ENCODE results near the gene PXK.

The PXK gene

DNA sequence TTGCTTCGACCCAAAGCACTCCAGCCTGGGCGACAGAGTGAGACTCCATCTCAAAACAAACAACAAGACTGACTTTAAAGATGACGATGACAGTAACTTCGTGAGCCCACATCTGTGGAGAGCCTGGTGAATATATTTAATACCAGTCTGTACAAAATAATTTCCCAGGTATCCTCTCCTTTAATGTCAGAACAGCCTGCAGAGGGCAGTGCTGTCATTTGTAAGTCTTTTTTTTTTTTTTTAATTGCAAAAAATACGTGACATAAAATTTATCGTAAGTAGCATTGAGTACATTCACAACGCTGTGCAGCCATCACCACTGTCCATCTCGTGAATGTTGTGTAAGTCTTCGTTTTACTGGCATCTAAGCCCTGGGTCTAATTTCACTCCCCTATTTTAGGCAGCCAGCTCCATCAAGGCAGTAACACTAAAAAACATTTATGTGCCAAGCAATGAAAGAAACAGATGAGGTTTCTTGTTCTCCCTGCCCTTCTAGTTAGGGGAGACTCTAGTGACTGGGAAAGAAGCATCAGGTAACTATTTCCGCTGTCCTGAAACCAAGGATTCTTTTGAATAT is 25.0 kb upstream of the PXK start:
- peak overlapping the region; percentile 93 for H3K27ac ChIP-seq
- TF ChIP-seq ZFX (IDR thresholded peaks at IDR 0.05) (no peak), CTCF (conservative IDR thresholded peaks at IDR 0.05) (peak; percentile 73)

DNA sequence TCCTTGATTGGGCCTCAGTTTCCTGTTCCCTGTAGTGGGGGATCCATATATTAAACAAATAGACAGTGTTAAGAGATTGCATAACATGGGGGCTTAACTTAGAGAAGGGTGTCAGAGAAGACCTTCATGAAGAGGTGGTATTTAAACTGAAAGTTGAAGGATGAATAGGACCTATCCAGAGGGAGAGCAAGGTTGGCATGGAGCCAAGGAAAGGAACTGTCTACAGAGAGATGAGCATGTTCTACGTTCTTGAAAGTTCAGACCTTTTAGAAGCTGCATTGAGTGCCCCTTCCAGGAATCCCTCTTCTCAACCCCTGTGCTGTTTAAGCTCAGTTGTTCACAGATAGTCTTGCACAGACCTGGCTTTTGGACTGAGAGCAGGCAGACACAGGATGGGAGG is 24.0 kb upstream of the PXK start:
- TF ChIP-seq ZFX (IDR thresholded peaks at IDR 0.05), result no peak
- TF ChIP-seq CTCF (conservative IDR thresholded peaks at IDR 0.05), result no peak
- H3K27ac ChIP-seq, result no peak overlapping the region

DNA sequence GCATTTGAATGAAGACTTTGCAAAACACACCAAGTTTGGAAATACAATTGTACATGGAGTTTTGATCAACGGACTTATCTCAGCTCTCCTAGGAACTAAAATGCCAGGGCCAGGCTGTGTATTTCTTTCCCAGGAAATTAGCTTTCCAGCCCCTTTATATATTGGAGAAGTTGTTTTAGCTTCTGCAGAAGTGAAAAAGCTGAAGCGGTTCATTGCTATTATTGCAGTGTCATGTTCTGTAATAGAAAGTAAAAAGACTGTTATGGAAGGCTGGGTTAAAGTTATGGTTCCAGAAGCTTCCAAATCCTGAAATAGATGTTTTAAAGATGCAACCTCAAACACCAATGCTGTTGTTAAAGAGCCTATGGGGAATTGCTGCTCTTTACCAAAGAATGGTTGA is 14.9 kb upstream of the PXK start:
- no peak for TF ChIP-seq ZFX (IDR thresholded peaks at IDR 0.05)
- TF ChIP-seq CTCF (conservative IDR thresholded peaks at IDR 0.05), result no peak
- H3K27ac ChIP-seq, result no peak overlapping the region

DNA sequence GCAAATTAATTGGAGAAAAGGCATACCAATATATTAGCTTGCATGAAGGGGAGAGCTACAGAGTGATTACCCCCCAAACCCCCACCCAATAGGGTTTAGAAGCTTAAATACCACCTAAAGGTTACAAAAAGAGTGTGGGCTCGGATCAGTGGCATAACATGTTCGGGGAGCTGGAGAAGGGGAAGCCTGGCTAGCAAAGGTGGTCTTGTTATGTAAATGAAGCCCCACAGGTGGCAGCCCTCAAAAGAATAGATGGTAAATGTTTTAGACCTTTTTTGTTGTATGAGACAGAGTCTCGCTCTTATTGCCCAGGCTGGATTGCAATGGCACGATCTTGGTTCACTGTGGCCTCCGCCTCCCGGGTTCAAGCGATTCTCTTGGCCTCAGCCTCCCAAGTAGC is 10.9 kb upstream of the PXK start:
- TF ChIP-seq CTCF (conservative IDR thresholded peaks at IDR 0.05) (no peak), ZFX (IDR thresholded peaks at IDR 0.05) (no peak)
- H3K27ac ChIP-seq, result no peak overlapping the region

GRCh38 chr3:58322793-58323192 is 9.9 kb upstream of the PXK start:
- no peak for TF ChIP-seq CTCF (conservative IDR thresholded peaks at IDR 0.05)
- no peak for TF ChIP-seq ZFX (IDR thresholded peaks at IDR 0.05)
- H3K27ac ChIP-seq, result no peak overlapping the region

DNA sequence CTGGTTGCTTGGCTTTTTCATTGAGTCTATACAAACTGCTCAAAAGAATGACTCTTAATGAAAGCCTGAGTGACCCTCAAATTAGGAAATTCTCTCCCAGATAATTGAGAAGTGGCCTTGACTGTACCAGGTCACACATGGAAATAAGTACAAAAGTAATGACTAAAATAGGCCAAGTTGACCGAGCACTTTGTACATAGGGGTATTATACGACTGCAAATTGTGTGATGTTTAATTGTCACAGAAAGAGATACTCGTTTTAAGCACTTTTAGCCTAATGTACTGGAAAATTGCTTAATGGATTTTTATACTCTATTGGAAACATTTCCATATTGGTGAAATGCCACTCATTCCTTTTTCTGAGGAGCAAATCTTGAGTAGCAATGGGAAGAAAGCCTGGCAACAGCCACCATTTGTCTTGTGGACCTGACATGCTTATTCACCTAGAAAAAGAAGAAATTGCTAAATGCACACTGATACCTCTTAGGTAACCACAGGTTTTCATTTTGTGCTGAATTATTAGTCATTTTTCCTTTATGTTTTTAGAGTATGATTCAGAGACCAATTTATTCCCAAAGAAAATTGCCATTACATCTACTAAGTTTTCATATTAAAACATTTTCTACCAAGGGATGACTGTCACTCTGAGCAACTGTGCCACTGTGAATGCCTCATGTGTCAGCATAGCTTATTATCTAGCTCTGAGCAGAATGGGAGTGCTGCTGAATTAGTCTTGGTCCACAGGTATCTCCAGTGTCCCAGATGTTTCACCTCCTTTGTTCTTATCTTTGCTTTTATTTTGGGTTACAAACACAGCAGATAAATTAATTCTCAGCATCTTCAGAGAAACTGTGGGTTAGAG is 8.9 kb upstream of the PXK start:
- no peak for TF ChIP-seq ZFX (IDR thresholded peaks at IDR 0.05)
- no peak for TF ChIP-seq CTCF (conservative IDR thresholded peaks at IDR 0.05)
- H3K27ac ChIP-seq, result no peak overlapping the region
